Stimulated activated effector memory CD8-positive, alpha-beta T cell treated with anti-CD3 and anti-CD28 coated beads, Interleukin-12 subunit alpha, Interleukin-12 subunit beta, amount 100 ng/mL, for 72 hours (primary cell): ENCODE data around the gene OR8D4.
"Not testable (repeated sequence)": the region's sequence is repeated elsewhere in the genome, so short reads cannot be mapped to it uniquely, and the experiment has no call there.

Experiments
- ATAC-seq: fragments of 150-1000 bp; cut with Tn5 transposase; 2 replicates; pipeline ENCODE4 v1.10.0; 2021
- DNase-seq, 2 donors: peaks; one replicate each; pipeline ENCODE4 v3.0.0; 2021 to 2022; ENCODE audit warnings: low spot score in 2 of 2
- H3K27ac Mint-ChIP-seq: one replicate; pipeline ENCODE4 v1.8.0; 2022; ENCODE audit warnings: mild to moderate bottlenecking, mixed read lengths
- H3K36me3 Mint-ChIP-seq: one replicate; pipeline ENCODE4 v1.8.0; 2022; ENCODE audit warnings: mild to moderate bottlenecking, mixed read lengths
- H3K4me1 Mint-ChIP-seq: one replicate; pipeline ENCODE4 v1.8.0; 2022; ENCODE audit warnings: mixed read lengths
- H3K4me3 Mint-ChIP-seq: one replicate; pipeline ENCODE4 v1.8.0; 2022; ENCODE audit warnings: mild to moderate bottlenecking, mixed read lengths
- H3K9me3 Mint-ChIP-seq: one replicate; pipeline ENCODE4 v1.8.0; 2022; ENCODE audit warnings: mixed read lengths

The OR8D4 gene

GRCh38 chr11:123901867-123902266 is at the start of gene OR8D4:
TSS of gene OR8D4 (plus strand) at chr11:123902167. CDS start at chr11:123906432, 4,265 bp downstream.
- H3K4me1 Mint-ChIP-seq, result no peaks in the 10 kb centered on the region

DNA sequence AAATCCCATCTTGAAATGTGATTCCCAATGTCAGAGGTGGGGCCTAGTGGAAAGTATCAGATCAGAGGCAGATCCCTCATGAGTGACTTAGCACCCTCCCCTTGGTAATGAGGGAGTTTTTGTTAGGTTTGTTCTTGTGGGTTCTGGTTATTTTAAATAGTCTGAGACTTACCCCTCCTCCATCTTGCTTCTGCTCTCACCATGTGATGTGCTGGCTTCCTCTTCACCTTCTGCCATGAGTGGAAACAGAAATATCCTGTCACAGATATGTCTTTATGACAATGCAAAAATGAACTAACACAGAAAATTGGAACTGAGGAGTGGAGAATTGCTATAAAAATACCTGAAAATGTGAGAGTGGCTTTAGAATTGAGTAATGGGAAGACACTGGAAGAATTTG is 49.6 kb upstream of the OR8D4 start:
- Mint-ChIP-seq H3K36me3 (no peaks in the 10 kb centered on the region), H3K27ac (no peak overlapping the region), H3K9me3 (peaks cover 8% of the 10 kb centered on the region), H3K4me1 (no peaks in the 10 kb centered on the region), H3K4me3 (no peak overlapping the region)
- no peak for ATAC-seq
- no peak for DNase-seq

More at GRCh38 chr11:123901867-123902266, at the start of gene OR8D4:
- DNase-seq (no peak), ATAC-seq (no peak)
- Mint-ChIP-seq H3K27ac (no peak within 1 kb of the TSS), H3K36me3 (no peaks in the 10 kb centered on the region), H3K9me3 (no peaks in the 10 kb centered on the region), H3K4me3 (no peak within 1 kb of the TSS)

- H3K4me1 Mint-ChIP-seq, result no peaks in the 10 kb centered on the region
- no peak overlapping the region for H3K4me3 Mint-ChIP-seq
- ATAC-seq, result no peak
- no peak overlapping the region for H3K27ac Mint-ChIP-seq
- DNase-seq, result no peak
- peaks cover 8% of the 10 kb centered on the region for H3K9me3 Mint-ChIP-seq
- no peaks in the 10 kb centered on the region for H3K36me3 Mint-ChIP-seq
These were observed 48.9 kb upstream of the OR8D4 start for GRCh38 chr11:123853038-123853437.

DNA sequence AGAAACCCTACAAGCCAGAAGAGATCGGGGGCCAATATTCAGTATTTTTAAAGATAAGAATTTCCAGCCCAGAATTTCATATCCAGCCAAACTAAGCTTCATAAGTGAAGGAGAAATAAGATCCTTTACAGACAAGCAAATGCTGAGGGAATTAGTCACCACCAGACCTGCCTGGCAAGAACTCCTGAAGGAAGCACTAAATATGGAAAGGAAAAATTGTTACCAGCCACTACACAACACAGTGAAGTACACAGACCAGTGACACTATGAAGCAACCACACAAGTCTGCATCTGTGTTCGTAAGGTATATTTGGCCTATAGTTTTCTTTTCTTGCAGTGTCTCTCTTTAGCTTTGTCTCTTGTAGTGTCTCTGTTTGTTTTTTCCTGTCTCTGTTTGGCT is 45.5 kb upstream of the OR8D4 start:
- no peaks in the 10 kb centered on the region for H3K36me3 Mint-ChIP-seq
- no peak for DNase-seq
- H3K4me1 Mint-ChIP-seq, result no peaks in the 10 kb centered on the region
- H3K4me3 Mint-ChIP-seq, result no peak overlapping the region
- no peak for ATAC-seq
- H3K27ac Mint-ChIP-seq, result no peak overlapping the region
- H3K9me3 Mint-ChIP-seq, result peaks cover 3% of the 10 kb centered on the region

DNA sequence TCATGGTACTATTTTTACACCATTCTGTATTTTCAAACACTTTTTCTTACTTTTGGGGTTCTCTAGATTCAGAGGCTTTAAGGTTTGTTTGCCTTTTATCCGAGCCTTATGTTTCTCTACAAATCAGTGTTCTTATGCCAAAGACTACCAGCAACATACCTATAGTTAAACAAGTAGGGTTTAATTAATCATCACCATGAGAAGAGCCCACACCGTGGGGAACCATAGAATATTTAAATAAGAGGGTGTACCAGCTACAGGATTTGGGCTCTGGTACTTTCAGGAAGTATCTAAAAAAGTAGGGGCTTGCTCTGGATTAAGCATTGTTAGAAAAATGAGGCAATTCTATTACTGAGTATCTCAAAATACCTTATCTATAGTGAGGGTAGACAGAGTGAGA is 42.2 kb upstream of the OR8D4 start:
- H3K27ac Mint-ChIP-seq, result no peak overlapping the region
- H3K9me3 Mint-ChIP-seq, result peaks cover 3% of the 10 kb centered on the region
- no peak overlapping the region for H3K4me3 Mint-ChIP-seq
- no peaks in the 10 kb centered on the region for H3K4me1 Mint-ChIP-seq
- H3K36me3 Mint-ChIP-seq, result no peaks in the 10 kb centered on the region
- DNase-seq (no peak), ATAC-seq (no peak)

DNA sequence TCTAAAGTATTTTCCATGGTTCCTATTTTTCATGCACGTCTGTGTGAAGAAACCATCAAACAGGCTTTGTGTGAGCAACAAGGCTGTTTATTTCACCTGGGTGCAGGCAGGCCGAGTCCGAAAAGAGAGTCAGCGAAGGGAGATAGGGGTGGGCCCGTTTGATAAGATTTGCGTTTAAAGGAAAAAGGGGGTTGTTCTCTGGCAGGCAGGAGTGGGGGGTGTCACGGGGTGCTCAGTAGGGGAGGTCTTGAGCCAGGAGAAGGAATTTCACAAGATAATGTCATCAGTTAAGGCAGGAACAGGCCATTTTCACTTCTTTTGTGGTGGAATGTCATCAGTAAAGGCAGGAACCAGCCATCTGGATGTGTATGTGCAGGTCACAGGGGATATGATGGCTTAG is 36.7 kb upstream of the OR8D4 start:
- not testable (repeated sequence) for H3K4me3 Mint-ChIP-seq, H3K36me3 Mint-ChIP-seq, ATAC-seq, H3K9me3 Mint-ChIP-seq, H3K27ac Mint-ChIP-seq, H3K4me1 Mint-ChIP-seq, DNase-seq

- H3K27ac Mint-ChIP-seq, ATAC-seq, H3K36me3 Mint-ChIP-seq, DNase-seq, H3K4me1 Mint-ChIP-seq, H3K4me3 Mint-ChIP-seq, H3K9me3 Mint-ChIP-seq: not testable (repeated sequence)
These were observed 34.2 kb upstream of the OR8D4 start for GRCh38 chr11:123867795-123868194.

DNA sequence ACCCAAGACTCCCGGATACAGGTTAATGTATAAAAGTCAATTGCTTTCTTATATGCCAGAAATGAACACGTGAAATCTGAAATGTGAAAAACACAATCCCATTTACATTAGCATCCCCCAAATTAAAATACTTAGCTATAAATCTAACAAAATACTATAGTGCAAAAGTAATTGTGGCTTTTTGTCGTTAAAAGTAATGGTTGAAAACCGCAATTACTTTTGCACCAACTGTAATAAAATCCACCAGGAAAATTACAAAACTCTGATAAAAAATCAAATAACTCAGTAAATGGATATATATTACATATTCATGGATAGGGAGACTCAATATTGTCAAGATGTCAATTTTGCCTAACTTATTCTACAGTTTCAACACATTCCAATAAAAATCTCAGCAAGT is 21.1 kb upstream of the OR8D4 start:
- no peaks in the 10 kb centered on the region for H3K9me3 Mint-ChIP-seq
- ATAC-seq (no peak), DNase-seq (no peak)
- H3K36me3 Mint-ChIP-seq, result no peaks in the 10 kb centered on the region
- H3K4me3 Mint-ChIP-seq, result no peak overlapping the region
- H3K4me1 Mint-ChIP-seq, result no peaks in the 10 kb centered on the region
- H3K27ac Mint-ChIP-seq, result no peak overlapping the region

GRCh38 chr11:123885570-123885969 is 16.4 kb upstream of the OR8D4 start, which contains the start of gene TMEM225:
TSS of gene TMEM225 (minus strand) at chr11:123885670. CDS start at chr11:123885425, 245 bp downstream.
- DNase-seq (no peak), ATAC-seq (no peak)
- no peaks in the 10 kb centered on the region for H3K9me3 Mint-ChIP-seq
- no peaks in the 10 kb centered on the region for H3K4me1 Mint-ChIP-seq
- H3K4me3 Mint-ChIP-seq, result no peak within 1 kb of the TSS
- H3K27ac Mint-ChIP-seq, result no peak within 1 kb of the TSS
- H3K36me3 Mint-ChIP-seq, result no peaks in the 10 kb centered on the region

DNA sequence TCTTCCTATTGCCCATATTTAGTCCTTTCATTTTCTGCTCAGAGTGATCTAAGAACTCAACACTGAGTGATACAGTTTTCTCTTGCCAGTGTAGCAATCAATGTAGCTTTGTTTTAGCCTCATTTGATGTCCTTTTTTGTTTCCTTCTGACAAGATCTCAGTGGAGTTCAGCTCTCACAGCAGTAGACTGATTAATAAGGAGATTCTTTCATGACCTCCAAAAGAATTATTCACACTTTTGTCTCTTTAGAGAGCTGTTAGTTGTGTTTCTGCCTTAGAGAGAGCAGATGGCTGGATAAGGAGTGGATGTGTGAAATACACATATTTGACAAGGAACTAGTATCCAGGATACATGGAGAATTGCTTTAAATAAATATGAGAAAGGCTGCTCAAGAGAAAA is 9.9 kb upstream of the OR8D4 start:
- DNase-seq (no peak), ATAC-seq (no peak)
- Mint-ChIP-seq H3K9me3 (no peaks in the 10 kb centered on the region), H3K4me3 (no peak overlapping the region), H3K4me1 (no peaks in the 10 kb centered on the region), H3K27ac (no peak overlapping the region), H3K36me3 (no peaks in the 10 kb centered on the region)

DNA sequence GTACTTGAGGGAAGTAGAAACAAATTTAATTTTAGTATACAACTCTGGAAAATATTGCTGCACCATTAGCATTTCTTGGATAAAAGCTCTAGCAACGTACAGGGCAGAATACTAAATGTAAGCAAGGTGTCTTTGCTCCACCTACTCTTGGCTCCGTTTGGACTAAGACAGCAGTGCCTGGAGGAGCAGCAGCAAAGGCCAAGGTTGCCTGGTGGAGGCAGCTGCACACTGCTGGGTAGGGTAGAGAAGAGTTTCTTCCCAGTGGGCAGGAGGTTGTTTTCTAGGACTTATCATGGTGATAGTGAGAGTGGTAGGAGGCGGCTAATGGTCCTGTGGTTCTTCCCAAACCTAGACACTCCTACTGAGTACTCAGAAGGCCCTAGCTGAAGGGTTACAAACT is 2.2 kb upstream of the OR8D4 start:
- H3K36me3 Mint-ChIP-seq, result no peaks in the 10 kb centered on the region
- H3K9me3 Mint-ChIP-seq, result no peaks in the 10 kb centered on the region
- no peak for DNase-seq
- no peak overlapping the region for H3K4me3 Mint-ChIP-seq
- H3K4me1 Mint-ChIP-seq, result no peaks in the 10 kb centered on the region
- no peak overlapping the region for H3K27ac Mint-ChIP-seq
- no peak for ATAC-seq

DNA sequence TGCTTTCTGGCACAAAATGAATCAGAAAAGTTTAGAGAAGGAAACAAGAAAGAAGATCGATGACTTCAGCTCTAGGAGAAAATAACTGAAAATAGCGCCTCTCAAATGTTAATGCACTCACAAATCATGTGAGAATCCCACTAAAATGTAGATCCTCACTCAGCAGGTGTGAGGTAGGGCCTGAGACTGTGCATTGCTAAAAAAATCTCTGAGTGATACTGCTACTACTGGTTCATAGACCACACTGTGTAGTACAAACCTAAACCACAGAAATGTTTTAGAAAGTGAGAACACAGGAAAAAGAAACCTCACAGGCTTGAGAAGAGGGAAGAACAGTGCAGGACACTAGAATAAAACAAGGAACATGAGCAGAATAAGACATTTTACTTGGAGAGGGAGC is 2.0 kb downstream of the OR8D4 start:
- Mint-ChIP-seq H3K4me1 (no peaks in the 10 kb centered on the region), H3K9me3 (no peaks in the 10 kb centered on the region), H3K36me3 (no peaks in the 10 kb centered on the region), H3K27ac (no peak overlapping the region), H3K4me3 (no peak overlapping the region)
- peak; percentile 51 for ATAC-seq
- no peak for DNase-seq

- no peak for ATAC-seq
- H3K36me3 Mint-ChIP-seq, result no peaks in the 10 kb centered on the region
- no peak overlapping the region for H3K27ac Mint-ChIP-seq
- no peaks in the 10 kb centered on the region for H3K4me1 Mint-ChIP-seq
- H3K4me3 Mint-ChIP-seq, result no peak overlapping the region
- DNase-seq, result no peak
- no peaks in the 10 kb centered on the region for H3K9me3 Mint-ChIP-seq
These were observed 3.0 kb downstream of the OR8D4 start for GRCh38 chr11:123904932-123905331.

DNA sequence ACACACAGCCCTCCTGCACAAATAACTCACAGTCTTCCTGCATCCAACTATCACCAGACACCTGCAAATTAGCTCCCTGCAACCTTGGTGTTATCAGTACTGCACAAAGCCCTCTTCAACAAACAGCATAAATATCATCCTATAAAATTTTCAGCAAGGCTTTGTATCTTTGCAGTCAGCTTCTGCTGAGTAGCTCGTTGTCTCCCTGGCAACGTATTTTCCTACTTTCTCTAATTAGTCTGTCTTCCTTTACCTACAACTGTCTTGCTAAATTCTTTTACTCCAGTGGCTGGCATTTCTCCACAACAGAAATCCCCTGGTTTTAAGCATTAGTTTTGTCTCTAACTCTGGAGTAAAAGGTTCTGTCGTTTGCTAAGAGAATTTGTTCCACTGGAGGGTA is 3.9 kb downstream of the OR8D4 start:
- Mint-ChIP-seq H3K4me3 (no peak overlapping the region), H3K27ac (no peak overlapping the region), H3K36me3 (no peaks in the 10 kb centered on the region), H3K4me1 (no peaks in the 10 kb centered on the region), H3K9me3 (no peaks in the 10 kb centered on the region)
- DNase-seq (no peak), ATAC-seq (no peak)

GRCh38 chr11:123920943-123921342 is 19.0 kb downstream of the OR8D4 start:
- ATAC-seq (no peak), DNase-seq (no peak)
- H3K4me3 Mint-ChIP-seq, result no peak overlapping the region
- H3K9me3 Mint-ChIP-seq, result peaks cover 3% of the 10 kb centered on the region
- no peak overlapping the region for H3K27ac Mint-ChIP-seq
- no peaks in the 10 kb centered on the region for H3K36me3 Mint-ChIP-seq
- H3K4me1 Mint-ChIP-seq, result no peaks in the 10 kb centered on the region

DNA sequence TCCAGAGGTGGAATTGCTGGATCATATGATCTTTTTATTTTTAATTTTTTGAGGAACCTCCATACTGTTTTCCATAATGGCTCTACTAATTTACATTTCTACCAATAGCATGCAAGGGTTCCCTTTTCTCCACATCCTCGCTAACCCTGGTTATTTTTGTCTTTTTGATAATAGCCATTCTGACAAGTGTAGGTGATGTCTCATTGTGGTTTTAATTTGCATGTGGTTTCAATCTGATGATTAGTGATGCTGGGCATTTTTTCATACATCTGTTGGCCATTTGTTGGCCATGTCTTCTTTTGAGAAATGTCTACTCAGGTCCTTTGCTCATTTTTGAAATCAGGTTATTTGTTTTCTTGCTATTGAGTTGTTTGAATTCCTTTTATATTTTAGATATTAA is 22.1 kb downstream of the OR8D4 start:
- no peak overlapping the region for H3K4me3 Mint-ChIP-seq
- H3K9me3 Mint-ChIP-seq, result peaks cover 6% of the 10 kb centered on the region
- no peak for ATAC-seq
- no peak for DNase-seq
- H3K27ac Mint-ChIP-seq, result no peak overlapping the region
- H3K4me1 Mint-ChIP-seq, result no peaks in the 10 kb centered on the region
- no peaks in the 10 kb centered on the region for H3K36me3 Mint-ChIP-seq

DNA sequence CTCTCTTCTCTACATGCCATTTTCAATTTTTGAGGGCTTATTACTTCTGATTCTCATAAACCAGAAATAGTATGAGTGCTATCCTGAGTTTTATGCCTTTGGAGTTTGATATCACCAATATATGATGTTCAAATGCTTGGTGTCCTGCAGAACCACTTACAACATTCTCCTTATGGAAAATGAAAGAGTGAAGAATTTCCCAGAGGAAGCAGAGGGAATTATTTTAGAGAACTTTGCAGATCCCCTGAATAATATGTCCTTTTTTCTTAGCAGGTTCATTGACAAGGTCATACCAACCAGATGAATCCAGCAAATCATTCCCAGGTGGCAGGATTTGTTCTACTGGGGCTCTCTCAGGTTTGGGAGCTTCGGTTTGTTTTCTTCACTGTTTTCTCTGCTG is 37.4 kb downstream of the OR8D4 start, which contains the start of gene OR4D5:
TSS of gene OR4D5 (plus strand) at position 301 of the 400 bp plus-strand sequence. CDS start at position 301, 0 bp downstream.
- no peak for ATAC-seq
- Mint-ChIP-seq H3K9me3 (peaks cover 12% of the 10 kb centered on the region), H3K4me3 (no peak within 1 kb of the TSS), H3K4me1 (no peaks in the 10 kb centered on the region), H3K36me3 (no peaks in the 10 kb centered on the region), H3K27ac (no peak within 1 kb of the TSS)
- no peak for DNase-seq
